T-cell (primary cell): ENCODE data around the gene NEUROD2. TPM values are rescaled to one million over a fixed set of nuclear protein-coding genes. Genes with fewer than 3 reads are reported as not detected.

Experiments used
- ATAC-seq, 4 experiments: fragments of 200-7000 bp in 3 of 4; fragments of 150-1000 bp in 1 of 4; cut with Tn5 transposase; replicated peaks in 1 of 4; 1 replicate in 3 of 4; 2 replicates in 1 of 4; pipeline ENCODE4 v1.10.0; 2021; ENCODE audit warnings: moderate library complexity in 3 of 4, mild to moderate bottlenecking in 2 of 4, moderate number of reproducible peaks in 1 of 4
- CTCF ChIA-PET, 2 donors: fragments of 300-600 bp; sonication (Branson Sonifier 250); formaldehyde crosslinking; loops; one replicate each; lab custom pipeline; 2022; ENCODE audit warnings: antibody characterized with exemption in 2 of 2; lab: Charles Lee
- POLR2A ChIA-PET, 2 donors: fragments of 300-600 bp; sonication (Branson Sonifier 250); formaldehyde crosslinking; loops; one replicate each; lab custom pipeline; 2022; ENCODE audit warnings: antibody characterized with exemption in 2 of 2; lab: Charles Lee
- DNase-seq, 35 experiments: peaks; one replicate each; pipeline versions ENCODE4 v3.0.0 to v3.0.0-alpha.2; 2013 to 2023
- H3K27ac ChIP-seq: one replicate; pipeline ENCODE4 v1.5.1; 2013; ENCODE audit warnings: low read length
- H3K27me3 ChIP-seq, 2 experiments: replicated peaks in 1 of 2; 1 replicate in 1 of 2; 2 replicates in 1 of 2; pipeline versions ENCODE4 v1.6.1 to v1.7.0; 2013; ENCODE audit warnings: low read length in 1 of 2, mixed read lengths in 1 of 2; ENCODE audit not compliant: control insufficient read depth in 2 of 2, insufficient read depth in 2 of 2; ENCODE audit errors: extremely low read depth in 1 of 2
- H3K36me3 ChIP-seq, 2 donors: 1 replicate in 1 of 2; 2 replicates in 1 of 2; pipeline versions ENCODE4 v1.6.1 to v1.7.0; 2013; ENCODE audit warnings: low read length in 1 of 2; ENCODE audit not compliant: control insufficient read depth in 2 of 2, insufficient read depth in 1 of 2; ENCODE audit errors: extremely low read depth in 1 of 2
- H3K4me1 ChIP-seq, 2 experiments: 1 replicate in 1 of 2; 2 replicates in 1 of 2; pipeline versions ENCODE4 v1.6.1 to v1.7.0; 2013; ENCODE audit warnings: low read length in 2 of 2, mixed read lengths in 1 of 2; ENCODE audit not compliant: insufficient read depth in 2 of 2, control insufficient read depth in 1 of 2; ENCODE audit errors: extremely low read depth in 1 of 2
- H3K4me3 ChIP-seq, 2 donors: 1 replicate in 1 of 2; 2 replicates in 1 of 2; pipeline versions ENCODE4 v1.5.1 to v1.7.0; 2013; ENCODE audit warnings: mild to moderate bottlenecking in 2 of 2, low read length in 1 of 2, moderate library complexity in 1 of 2; ENCODE audit not compliant: control insufficient read depth in 1 of 2; ENCODE audit errors: extremely low read depth in 1 of 2
- H3K9me3 ChIP-seq: 2 replicates; pipeline ENCODE4 v1.7.0; 2013
- H3K27ac Mint-ChIP-seq, 2 donors: one replicate each; pipeline ENCODE4 v1.8.0; 2020 to 2021; ENCODE audit warnings: mild to moderate bottlenecking in 2 of 2, mixed read lengths in 2 of 2
- H3K27me3 Mint-ChIP-seq, 2 donors: one replicate each; pipeline ENCODE4 v1.8.0; 2021 to 2022; ENCODE audit warnings: mixed read lengths in 2 of 2
- H3K36me3 Mint-ChIP-seq: one replicate; pipeline ENCODE4 v1.8.0; 2021; ENCODE audit warnings: mixed read lengths
- H3K4me1 Mint-ChIP-seq, 3 donors: one replicate each; pipeline ENCODE4 v1.8.0; 2020 to 2022; ENCODE audit warnings: mixed read lengths in 3 of 3, mild to moderate bottlenecking in 1 of 3
- H3K4me3 Mint-ChIP-seq, 3 donors: one replicate each; pipeline ENCODE4 v1.8.0; 2020 to 2022; ENCODE audit warnings: mild to moderate bottlenecking in 3 of 3, mixed read lengths in 3 of 3, moderate library complexity in 3 of 3
- H3K9me3 Mint-ChIP-seq, 3 donors: one replicate each; pipeline ENCODE4 v1.8.0; 2020 to 2022; ENCODE audit warnings: mixed read lengths in 3 of 3
- WGBS: methylation state at CpG from one replicate; pipeline ENCODE4 v1.1.5; 2013; ENCODE audit warnings: missing lambda C conversion rate; ENCODE audit not compliant: insufficient coverage; 5-methylcytosine and 5-hydroxymethylcytosine counted together
- total RNA-seq, 35 experiments: library from RNA in 6 of 35; stranded (reverse) in 6 of 35; fragments of 120-200 nt in 1 of 35; gene quantifications; one replicate each; pipeline versions ENCODE4 v1.2.1 to v1.2.4 and lab custom pipeline; 2013 to 2026

Gene NEUROD2
- total RNA-seq (not detected), total RNA-seq (lab: John Stamatoyannopoulos, UW) (0 to 0.17 (median 0) reads per million in 29 experiments)
- not detected for total RNA-seq (2013)

- DNase-seq (no peak), ATAC-seq (no peak)
- peaks cover 18 to 87% of the 10 kb centered on the region in 2 experiments for H3K27me3 ChIP-seq
- H3K36me3 ChIP-seq: no peaks in the 10 kb centered on the region
- Mint-ChIP-seq H3K4me3 (peak within 1 kb of the TSS in 1 of 3 donors; percentile 64), H3K9me3 (no peaks in the 10 kb centered on the region), H3K36me3 (no peaks in the 10 kb centered on the region), H3K27me3 (peaks cover 35 to 54% of the 10 kb centered on the region in 2 donors), H3K4me1 (peaks cover 9 to 28% (median 22%) of the 10 kb centered on the region in 3 donors), H3K27ac (no peak within 1 kb of the TSS)
- no peaks in the 10 kb centered on the region for H3K9me3 ChIP-seq
- peaks cover 7 to 45% of the 10 kb centered on the region in 2 experiments for H3K4me1 ChIP-seq
- ChIA-PET CTCF (no interaction called here), POLR2A (no interaction called here)
- no peak within 1 kb of the TSS for H3K27ac ChIP-seq
- no peak within 1 kb of the TSS for H3K4me3 ChIP-seq
- WGBS: 10% methylated on average over 11 of the region's 20 CpGs
These were observed at the start of gene NEUROD2 for GRCh38 chr17:39607851-39608130. NEUROD2 (minus strand) TSS chr17:39607920; CDS start chr17:39606599, 1,321 bp downstream.

- WGBS: no CpG with 5 or more reads among the region's 2 CpGs
- POLR2A ChIA-PET: interaction anchor here in 1 of 2 donors (0.6 kb wide), 1 partner anchor 66 kb away, joined by 3 read pairs; no protein-coding TSS in a partner anchor
- peaks cover 23% of the 10 kb centered on the region for H3K36me3 Mint-ChIP-seq
These were observed 47.4 kb upstream of the NEUROD2 start for GRCh38 chr17:39655105-39655504.

GRCh38 chr17:39653662-39654331 is 46.1 kb upstream of the NEUROD2 start:
- H3K27me3 ChIP-seq: no peaks in the 10 kb centered on the region
- H3K27ac ChIP-seq: no peak overlapping the region
- Mint-ChIP-seq H3K9me3 (no peaks in the 10 kb centered on the region), H3K4me1 (peaks cover 53 to 67% (median 61%) of the 10 kb centered on the region in 3 donors), H3K4me3 (no peak overlapping the region), H3K27ac (peak overlapping the region in 1 of 2 donors; percentile 34), H3K36me3 (peaks cover 25% of the 10 kb centered on the region), H3K27me3 (no peaks in the 10 kb centered on the region)
- peak; percentile 40 to 85 (median 75) for DNase-seq
- CTCF ChIA-PET: interaction anchor here (0.6 to 4.6 kb wide), 9 partner anchors 11 to 234 kb away, joined by 3 to 27 read pairs (median 4); no protein-coding TSS in a partner anchor
- peak; percentile 61 to 74 (median 66) for ATAC-seq
- no peaks in the 10 kb centered on the region for H3K9me3 ChIP-seq
- POLR2A ChIA-PET: no interaction called here
- H3K36me3 ChIP-seq: peaks cover 8 to 49% of the 10 kb centered on the region in 2 donors
- 53% methylated on average over 3 of the region's 14 CpGs for WGBS
- H3K4me3 ChIP-seq: no peak overlapping the region
- peaks cover 5 to 45% of the 10 kb centered on the region in 2 experiments for H3K4me1 ChIP-seq

More at GRCh38 chr17:39655105-39655504, 47.4 kb upstream of the NEUROD2 start:
- CTCF ChIA-PET: interaction anchor here (0.6 to 4.6 kb wide), 7 partner anchors 20 to 233 kb away, joined by 3 to 27 read pairs (median 4); no protein-coding TSS in a partner anchor
- no peaks in the 10 kb centered on the region for H3K27me3 Mint-ChIP-seq
- Histone ChIP-seq H3K9me3 (no peaks in the 10 kb centered on the region), H3K4me1 (peaks cover 12 to 54% of the 10 kb centered on the region in 2 experiments), H3K36me3 (peaks cover 10 to 57% of the 10 kb centered on the region in 2 donors), H3K27me3 (no peaks in the 10 kb centered on the region), H3K4me3 (no peak overlapping the region), H3K27ac (no peak overlapping the region)
- peak overlapping the region in 1 of 2 donors; percentile 22 for H3K27ac Mint-ChIP-seq
- H3K4me3 Mint-ChIP-seq: no peak overlapping the region
- no peak for DNase-seq
- H3K9me3 Mint-ChIP-seq: no peaks in the 10 kb centered on the region
- peaks cover 54 to 68% (median 65%) of the 10 kb centered on the region in 3 donors for H3K4me1 Mint-ChIP-seq
- ATAC-seq: no peak

GRCh38 chr17:39653316-39653661 is 45.6 kb upstream of the NEUROD2 start:
- H3K27ac Mint-ChIP-seq: no peak overlapping the region

DNA sequence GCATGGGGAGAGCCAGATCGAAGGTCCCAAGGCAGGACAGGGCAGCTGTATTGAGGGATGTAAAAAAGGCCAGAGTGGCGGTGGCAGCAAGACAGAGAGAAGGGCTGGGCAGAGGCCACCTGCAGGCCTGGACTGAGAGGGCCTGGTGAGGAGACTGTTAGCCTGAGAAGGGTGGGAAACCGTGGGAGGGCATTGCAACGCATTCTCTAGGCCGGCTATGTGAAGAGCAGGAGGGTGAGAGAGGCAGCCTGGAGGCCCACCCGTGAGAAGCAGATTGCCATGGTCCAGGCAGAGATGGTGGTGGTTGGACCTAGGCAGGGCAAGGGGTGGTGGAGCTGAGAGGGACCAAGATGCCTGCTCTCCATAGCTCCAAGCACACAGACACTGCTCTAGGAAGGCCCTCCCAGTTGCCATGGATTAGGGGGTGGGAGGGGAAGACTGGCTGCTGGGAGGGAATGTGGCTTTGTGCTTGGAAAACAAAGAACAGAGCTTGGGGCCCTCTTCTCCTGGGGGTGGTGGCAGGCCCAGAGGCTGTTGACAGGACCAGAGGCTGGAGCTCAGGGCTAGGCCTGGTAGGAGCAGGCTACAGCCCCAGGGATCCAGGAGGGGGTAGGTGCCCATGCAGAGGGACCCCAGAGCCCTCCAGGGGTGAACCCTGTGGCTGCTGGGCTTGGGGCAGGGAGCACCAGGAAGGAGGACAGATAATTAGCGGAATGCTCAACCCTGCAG is 45.0 kb upstream of the NEUROD2 start:
- H3K36me3 ChIP-seq: peaks cover 8 to 42% of the 10 kb centered on the region in 2 donors
- POLR2A ChIA-PET: interaction anchor here in 1 of 2 donors (0.6 kb wide), 2 partner anchors 30 to 816 kb away, joined by 3 to 13 read pairs; no protein-coding TSS in a partner anchor
- H3K4me3 ChIP-seq: no peak overlapping the region
- CTCF ChIA-PET: interaction anchor here (1.2 to 4.6 kb wide), 5 partner anchors 14 to 105 kb away, joined by 3 to 27 read pairs (median 4); no protein-coding TSS in a partner anchor
- peaks cover 1 to 34% of the 10 kb centered on the region in 2 experiments for H3K4me1 ChIP-seq
- DNase-seq: no peak
- peaks cover 48 to 59% (median 58%) of the 10 kb centered on the region in 3 donors for H3K4me1 Mint-ChIP-seq
- no peak overlapping the region for H3K4me3 Mint-ChIP-seq
- H3K9me3 ChIP-seq: no peaks in the 10 kb centered on the region
- peaks cover 24% of the 10 kb centered on the region for H3K36me3 Mint-ChIP-seq
- peak overlapping the region; percentile 42 to 69 for H3K27ac Mint-ChIP-seq
- 77% methylated on average over 7 of the region's 7 CpGs for WGBS
- H3K27me3 ChIP-seq: no peaks in the 10 kb centered on the region
- no peak overlapping the region for H3K27ac ChIP-seq
- no peak for ATAC-seq
- no peaks in the 10 kb centered on the region for H3K27me3 Mint-ChIP-seq
- H3K9me3 Mint-ChIP-seq: no peaks in the 10 kb centered on the region

More at GRCh38 chr17:39653316-39653661, 45.6 kb upstream of the NEUROD2 start:
- Mint-ChIP-seq H3K9me3 (no peaks in the 10 kb centered on the region), H3K4me3 (no peak overlapping the region), H3K27me3 (no peaks in the 10 kb centered on the region), H3K4me1 (peaks cover 53 to 62% (median 61%) of the 10 kb centered on the region in 3 donors), H3K36me3 (peaks cover 28% of the 10 kb centered on the region)
- H3K4me3 ChIP-seq: no peak overlapping the region
- DNase-seq (no peak), ATAC-seq (peak in 1 of 4 experiments; percentile 10)
- H3K27me3 ChIP-seq: no peaks in the 10 kb centered on the region
- 83% methylated on average over 9 of the region's 12 CpGs for WGBS
- H3K4me1 ChIP-seq: peaks cover 2 to 40% of the 10 kb centered on the region in 2 experiments
- ChIA-PET POLR2A (no interaction called here), CTCF (interaction anchor here (1.1 to 4.6 kb wide), 6 partner anchors 11 to 106 kb away, joined by 3 to 27 read pairs (median 4); no protein-coding TSS in a partner anchor)
- H3K36me3 ChIP-seq: peaks cover 8 to 47% of the 10 kb centered on the region in 2 donors
- H3K27ac ChIP-seq: no peak overlapping the region
- H3K9me3 ChIP-seq: no peaks in the 10 kb centered on the region
